Measurements from ENCODE around the gene PCDHGB3. TPM values are rescaled to one million over a fixed set of nuclear protein-coding genes. Genes with fewer than 3 reads are reported as not detected.

PCDHGB3 gene
- total and polyA plus RNA-seq, 2 donors (not counting 1 experiment from before 2014, with no cell fraction given): 0.52 to 3.8 TPM

- H3K4me1 Mint-ChIP-seq: peaks cover 9% of the 10 kb centered on the region
- DNase-seq (peak; percentile 47), ATAC-seq (ENCODE audit: low read depth) (peak; percentile 43)
- H4K20me1 ChIP-seq (ENCODE audit: control insufficient read depth, insufficient read depth, low read length, poor library complexity, severe bottlenecking): no peaks in the 10 kb centered on the region
- H2AFZ ChIP-seq (ENCODE audit: insufficient read depth, low read depth, low read length, poor library complexity, severe bottlenecking): peak within 1 kb of the TSS; percentile 30
- H3K4me3 Mint-ChIP-seq: peak within 1 kb of the TSS; percentile 81
- H3K9me3 Mint-ChIP-seq (ENCODE audit: insufficient read depth): peaks cover 7% of the 10 kb centered on the region
- no peak within 1 kb of the TSS for H3K27ac ChIP-seq (ENCODE audit: low read length in 2 of 2)
- peaks cover 6 to 57% (median 43%) of the 10 kb centered on the region in 3 donors for H3K9me3 ChIP-seq (ENCODE audit: control extremely low read depth in 1 of 3, control insufficient read depth in 2 of 3, insufficient read depth in 1 of 3, low read length in 2 of 3)
- peak within 1 kb of the TSS; percentile 46 for H3K4me2 ChIP-seq (replicated peaks; ENCODE audit: low read depth, low read length, poor library complexity, severe bottlenecking)
- peak within 1 kb of the TSS; percentile 49 for H3K9ac ChIP-seq (ENCODE audit: low read length)
- 21% methylated on average over 22 of the region's 24 CpGs for WGBS (ENCODE audit: insufficient coverage)
- peak within 1 kb of the TSS in 4 of 5 experiments; percentile 36 to 46 (median 44) for H3K4me3 ChIP-seq (ENCODE audit: control extremely low read depth in 1 of 5, extremely low read depth in 1 of 5, insufficient read depth in 1 of 5, low read depth in 2 of 5, low read length in 4 of 5)
- H3K36me3 ChIP-seq (replicated peaks in 1 of 2; ENCODE audit: control extremely low read depth in 1 of 2, control insufficient read depth in 1 of 2, extremely low read depth in 1 of 2, insufficient read depth in 2 of 2, low read length in 1 of 2): no peaks in the 10 kb centered on the region
- CTCF ChIA-PET: interaction anchor here (1.0 to 2.1 kb wide), 2 partner anchors 40 to 202 kb away, joined by 3 to 6 read pairs; partner anchors contain the start of gene TAF7
- intact Hi-C loops (cut with micrococcal nuclease): no loop called here
- no peaks in the 10 kb centered on the region for H3K79me2 ChIP-seq (ENCODE audit: control insufficient read depth, insufficient read depth, low read length)
- H3K27me3 ChIP-seq (replicated peaks in 1 of 4; ENCODE audit: control extremely low read depth in 1 of 4, control insufficient read depth in 3 of 4, insufficient read depth in 4 of 4, low read length in 3 of 4): peaks cover 0 to 69% (median 43%) of the 10 kb centered on the region in 4 experiments
- H3K27ac Mint-ChIP-seq: peak within 1 kb of the TSS; percentile 28
- POLR2A ChIA-PET: no interaction called here
- H3K4me1 ChIP-seq (ENCODE audit: control insufficient read depth in 2 of 2, insufficient read depth in 2 of 2, low read length in 2 of 2): peaks cover 0 to 4% of the 10 kb centered on the region in 2 donors
- no peak for TF ChIP-seq EZH2 (IDR thresholded peaks at IDR 0.05; ENCODE audit: borderline replicate concordance, insufficient read depth, low read depth, low read length, poor library complexity, severe bottlenecking)
- peak; percentile 43 for TF ChIP-seq CTCF (IDR thresholded peaks at IDR 0.05)
- H3K27me3 Mint-ChIP-seq: peaks cover 64% of the 10 kb centered on the region
Measured at GRCh38 chr5:141359790-141360426, 10.1 kb upstream of the PCDHGB3 start, which contains the start of gene PCDHGB2. TSS of gene PCDHGB2 (plus strand) at chr5:141359994. CDS start at chr5:141360136, 142 bp downstream.

GRCh38 chr5:141360685-141361084, 9.4 kb upstream of the PCDHGB3 start:
- Histone ChIP-seq H3K27me3 (replicated peaks in 1 of 4; ENCODE audit: control extremely low read depth in 1 of 4, control insufficient read depth in 3 of 4, insufficient read depth in 4 of 4, low read length in 3 of 4) (peaks cover 0 to 71% (median 45%) of the 10 kb centered on the region in 4 experiments), H3K4me3 (ENCODE audit: control extremely low read depth in 1 of 5, extremely low read depth in 1 of 5, insufficient read depth in 1 of 5, low read depth in 2 of 5, low read length in 4 of 5) (peak overlapping the region in 1 of 5 experiments; percentile 45), H4K20me1 (ENCODE audit: control insufficient read depth, insufficient read depth, low read length, poor library complexity, severe bottlenecking) (no peaks in the 10 kb centered on the region), H2AFZ (ENCODE audit: insufficient read depth, low read depth, low read length, poor library complexity, severe bottlenecking) (no peak overlapping the region), H3K36me3 (replicated peaks in 1 of 2; ENCODE audit: control extremely low read depth in 1 of 2, control insufficient read depth in 1 of 2, extremely low read depth in 1 of 2, insufficient read depth in 2 of 2, low read length in 1 of 2) (no peaks in the 10 kb centered on the region), H3K9ac (ENCODE audit: low read length) (no peak overlapping the region), H3K79me2 (ENCODE audit: control insufficient read depth, insufficient read depth, low read length) (no peaks in the 10 kb centered on the region), H3K4me1 (ENCODE audit: control insufficient read depth in 2 of 2, insufficient read depth in 2 of 2, low read length in 2 of 2) (peaks cover 0 to 4% of the 10 kb centered on the region in 2 donors), H3K27ac (ENCODE audit: low read length in 2 of 2) (no peak overlapping the region), H3K4me2 (replicated peaks; ENCODE audit: low read depth, low read length, poor library complexity, severe bottlenecking) (peak overlapping the region; percentile 46), H3K9me3 (ENCODE audit: control extremely low read depth in 1 of 3, control insufficient read depth in 2 of 3, insufficient read depth in 1 of 3, low read length in 2 of 3) (peaks cover 8 to 57% (median 51%) of the 10 kb centered on the region in 3 donors)
- ATAC-seq (ENCODE audit: low read depth): no peak
- 64% methylated on average over 13 of the region's 15 CpGs for WGBS (ENCODE audit: insufficient coverage)
- Mint-ChIP-seq H3K4me1 (peaks cover 9% of the 10 kb centered on the region), H3K27me3 (peaks cover 70% of the 10 kb centered on the region), H3K9me3 (ENCODE audit: insufficient read depth) (peaks cover 7% of the 10 kb centered on the region), H3K27ac (no peak overlapping the region), H3K4me3 (peak overlapping the region; percentile 26)
- intact Hi-C loops (cut with micrococcal nuclease): no loop called here
- ChIA-PET POLR2A (no interaction called here), CTCF (no interaction called here)
- TF ChIP-seq EZH2 (IDR thresholded peaks at IDR 0.05; ENCODE audit: borderline replicate concordance, insufficient read depth, low read depth, low read length, poor library complexity, severe bottlenecking): no peak
- no peak for TF ChIP-seq CTCF (IDR thresholded peaks at IDR 0.05)
- no peak for DNase-seq
